Hypothalamus (tissue), 51 donors: ENCODE measurements around the gene VSX2.

Source experiments
- DNase-seq, 51 donors: peaks; one replicate each; lab custom pipeline; 2025; lab: John Stamatoyannopoulos, UW

The VSX2 gene

GRCh38 chr14:74238974-74239847, at the start of gene VSX2:
Gene VSX2 (plus strand): TSS chr14:74239449. CDS start chr14:74239562, 113 bp downstream.
- DNase-seq = no peak

DNA sequence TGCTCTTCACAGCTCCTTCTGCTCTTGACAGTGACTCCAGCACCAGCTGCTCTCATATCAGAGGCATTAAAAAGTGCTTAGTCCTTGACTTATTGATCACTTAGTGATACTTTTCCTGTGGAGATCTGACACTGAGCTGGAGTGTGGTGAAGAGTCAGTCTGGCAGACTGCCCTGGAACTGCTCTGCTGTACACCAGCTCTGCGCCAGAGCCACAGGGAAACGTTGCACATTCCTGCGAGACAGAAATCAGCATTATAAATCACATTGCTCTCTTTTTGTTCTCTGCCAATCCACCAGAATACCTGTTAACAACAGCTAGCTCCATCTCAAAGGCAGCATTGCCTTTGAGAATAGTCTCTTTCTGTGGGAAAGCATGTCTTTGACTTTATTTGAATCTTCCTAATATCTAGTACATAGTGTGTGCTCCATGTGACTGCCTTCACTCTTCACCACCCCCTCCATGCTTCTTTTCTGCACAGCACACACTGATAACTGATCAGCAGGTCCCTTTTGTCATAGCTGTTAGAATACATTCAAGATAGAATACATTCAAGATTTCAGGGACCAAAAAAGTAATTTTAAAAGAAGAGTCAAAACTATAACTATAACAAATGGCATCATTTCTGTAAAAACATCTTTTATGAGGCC, 48.2 kb upstream of the VSX2 start:
- DNase-seq = no peak

DNA sequence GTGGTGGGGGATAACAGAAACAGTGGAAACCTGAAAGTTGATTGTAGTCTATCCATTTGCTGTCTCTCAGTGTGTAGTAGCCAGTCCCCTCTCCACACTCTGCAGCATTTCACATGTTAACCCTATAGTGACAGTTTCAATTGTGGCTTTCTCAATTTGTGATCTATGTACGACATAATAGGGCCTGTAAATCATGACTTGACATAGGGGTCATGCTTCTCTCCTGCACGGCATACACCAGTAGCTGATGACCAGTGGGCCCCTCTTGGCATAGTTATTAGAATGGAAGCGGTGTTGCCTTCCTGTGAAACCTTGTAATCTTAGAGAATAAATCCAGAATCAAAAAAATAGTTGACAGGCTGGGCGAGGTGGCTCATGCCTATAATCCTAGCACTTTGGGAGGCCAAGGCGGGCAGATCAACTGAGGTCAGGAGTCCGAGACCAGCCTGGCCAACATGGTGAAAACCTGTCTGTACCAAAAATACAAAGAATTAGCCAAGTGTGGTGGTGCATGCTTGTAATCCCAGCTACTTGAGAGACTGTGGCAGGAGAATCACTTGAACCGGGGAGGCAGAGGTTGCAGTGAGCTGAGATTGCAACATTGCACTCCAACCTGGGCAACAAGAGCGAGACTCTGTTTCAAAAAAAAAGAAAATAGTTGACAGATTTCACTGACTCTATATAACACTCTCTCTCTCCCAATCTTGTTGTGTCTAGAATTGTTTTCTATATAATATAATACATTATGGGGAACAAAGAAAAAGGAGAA, 44.6 kb upstream of the VSX2 start:
- DNase-seq = no peak

DNA sequence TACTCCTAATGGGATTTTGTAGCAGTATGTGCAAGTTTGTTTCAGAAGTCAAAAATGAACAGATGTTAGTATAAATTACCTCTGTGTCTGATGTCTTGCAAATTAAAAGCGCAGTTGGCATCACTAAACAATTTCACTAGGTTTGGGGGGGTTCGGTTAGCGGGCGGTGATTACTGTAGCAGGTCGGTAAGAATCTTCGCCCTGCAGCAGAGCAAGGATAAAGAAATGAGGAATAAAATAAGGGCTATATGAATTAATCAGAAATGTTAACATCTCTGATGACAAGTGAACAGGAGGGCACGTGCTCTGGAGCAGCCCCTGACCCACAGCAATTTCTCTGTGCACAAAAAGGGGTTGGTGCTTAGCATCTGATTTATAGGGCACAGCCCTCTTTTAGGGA, 43.6 kb upstream of the VSX2 start:
- DNase-seq = no peak

GRCh38 chr14:74198441-74199234, 40.6 kb upstream of the VSX2 start:
- no peak for DNase-seq

DNA sequence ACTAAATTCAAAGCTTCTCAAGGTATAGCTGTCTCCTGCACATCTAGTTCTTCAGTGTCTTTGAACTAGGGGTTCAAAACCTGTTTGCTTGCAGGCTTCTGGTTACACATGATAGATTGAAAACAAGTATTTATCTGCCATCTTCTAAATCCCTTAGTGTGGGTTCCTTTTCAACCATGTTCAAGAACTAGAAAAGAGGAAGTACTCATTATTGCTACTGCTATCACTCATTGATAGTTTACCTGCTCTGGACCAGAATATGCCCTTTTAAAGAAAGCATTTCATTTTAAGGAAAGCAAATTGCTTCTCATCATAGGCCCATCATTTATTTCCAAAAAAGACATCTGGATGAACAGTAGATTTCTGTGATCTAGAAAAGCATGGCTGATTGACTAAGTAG, 37.1 kb upstream of the VSX2 start:
- no peak for DNase-seq

GRCh38 chr14:74203639-74204038, 35.6 kb upstream of the VSX2 start:
- DNase-seq = peak in 2 of 51 donors; percentile 7 to 23

DNA sequence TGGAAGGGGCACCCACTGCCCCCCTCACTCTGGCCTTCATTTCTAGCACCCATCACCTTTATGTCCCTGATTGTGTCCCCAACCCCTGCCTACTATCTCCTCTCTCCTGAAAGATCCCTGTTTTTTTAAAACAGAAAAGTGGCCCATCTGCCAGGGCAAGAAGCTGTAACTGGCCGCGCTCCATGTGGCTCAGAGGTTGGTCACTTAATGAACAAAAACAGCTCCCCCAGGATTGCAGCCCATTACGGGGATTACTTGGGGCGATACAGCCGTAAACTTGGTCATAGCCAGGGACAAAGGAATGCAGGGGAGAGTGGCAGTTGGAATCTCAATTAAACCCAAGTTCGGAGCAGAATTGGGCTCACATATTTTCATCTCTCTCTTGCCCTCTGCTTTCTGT, 34.8 kb upstream of the VSX2 start:
- DNase-seq = peak in 3 of 51 donors; percentile 4 to 9 (median 7)

- DNase-seq = no peak
These were observed 33.4 kb upstream of the VSX2 start for GRCh38 chr14:74205882-74206281.

DNA sequence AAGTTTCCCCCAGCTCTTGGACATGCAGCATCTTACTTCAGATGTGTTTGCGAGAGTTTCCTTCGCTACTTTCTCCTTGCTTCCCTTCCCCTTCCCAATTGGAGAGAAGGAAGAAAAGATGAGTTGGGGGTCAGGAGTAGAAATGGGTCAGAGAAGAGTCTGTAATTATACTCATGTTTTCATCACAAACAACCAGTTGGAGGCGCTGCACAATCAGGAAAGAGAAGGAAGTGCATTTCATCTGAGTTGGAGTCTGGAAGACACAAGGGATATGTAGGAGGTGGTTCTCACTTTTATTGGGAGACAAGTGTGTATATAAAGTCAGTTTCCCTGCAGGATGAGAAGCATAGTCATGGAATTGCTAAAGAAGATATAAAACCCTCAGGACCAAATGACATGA, 31.3 kb upstream of the VSX2 start:
- no peak for DNase-seq

GRCh38 chr14:74208642-74209041, 30.6 kb upstream of the VSX2 start:
- no peak for DNase-seq

- DNase-seq = no peak
These were observed 27.2 kb upstream of the VSX2 start for GRCh38 chr14:74211945-74212580.

DNA sequence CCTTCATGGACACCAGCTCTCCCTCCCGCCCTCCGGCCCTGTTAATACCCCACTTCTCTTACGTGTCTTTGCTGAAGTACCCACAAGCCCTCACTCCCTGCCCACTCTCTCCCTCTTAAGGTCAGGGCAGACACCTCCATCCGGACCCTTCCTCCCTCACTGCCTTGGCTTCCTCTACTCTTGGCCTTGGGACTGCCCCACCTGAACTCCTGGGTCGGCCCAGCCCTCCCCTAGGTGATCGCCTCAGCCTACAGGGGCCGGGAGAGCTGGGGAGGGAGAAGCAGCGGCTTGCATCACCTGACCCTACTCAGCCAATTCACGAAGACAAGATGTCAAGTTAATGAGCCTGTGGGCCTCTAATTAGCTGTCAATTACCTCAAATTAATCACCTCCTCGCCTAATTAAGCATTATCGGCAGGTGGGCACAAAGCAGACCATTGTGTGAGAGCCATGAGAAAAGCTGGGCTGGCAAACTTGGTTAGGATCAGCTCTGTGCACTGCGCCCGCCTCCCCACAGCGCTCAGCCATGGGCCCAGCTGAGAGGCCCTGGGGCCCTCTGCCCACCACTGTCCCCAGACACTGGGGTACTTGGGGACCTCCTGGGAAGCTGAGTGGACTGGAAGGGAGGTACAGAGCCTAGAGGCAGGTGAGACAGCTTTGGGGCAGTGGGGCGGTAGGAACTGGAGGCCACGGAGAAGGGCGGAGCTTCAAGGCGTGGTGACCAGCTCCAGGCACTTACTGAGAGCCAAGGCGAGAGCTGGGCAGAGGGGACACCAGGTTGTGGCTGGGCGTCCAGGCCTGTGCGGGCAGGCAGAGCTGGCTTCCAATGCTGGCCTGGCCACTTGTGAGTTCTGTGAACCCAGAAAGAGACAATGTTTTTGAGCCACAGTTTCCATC, 25.1 kb upstream of the VSX2 start:
- DNase-seq = no peak

- no peak for DNase-seq
These were observed 22.6 kb upstream of the VSX2 start for GRCh38 chr14:74216671-74217070.

DNA sequence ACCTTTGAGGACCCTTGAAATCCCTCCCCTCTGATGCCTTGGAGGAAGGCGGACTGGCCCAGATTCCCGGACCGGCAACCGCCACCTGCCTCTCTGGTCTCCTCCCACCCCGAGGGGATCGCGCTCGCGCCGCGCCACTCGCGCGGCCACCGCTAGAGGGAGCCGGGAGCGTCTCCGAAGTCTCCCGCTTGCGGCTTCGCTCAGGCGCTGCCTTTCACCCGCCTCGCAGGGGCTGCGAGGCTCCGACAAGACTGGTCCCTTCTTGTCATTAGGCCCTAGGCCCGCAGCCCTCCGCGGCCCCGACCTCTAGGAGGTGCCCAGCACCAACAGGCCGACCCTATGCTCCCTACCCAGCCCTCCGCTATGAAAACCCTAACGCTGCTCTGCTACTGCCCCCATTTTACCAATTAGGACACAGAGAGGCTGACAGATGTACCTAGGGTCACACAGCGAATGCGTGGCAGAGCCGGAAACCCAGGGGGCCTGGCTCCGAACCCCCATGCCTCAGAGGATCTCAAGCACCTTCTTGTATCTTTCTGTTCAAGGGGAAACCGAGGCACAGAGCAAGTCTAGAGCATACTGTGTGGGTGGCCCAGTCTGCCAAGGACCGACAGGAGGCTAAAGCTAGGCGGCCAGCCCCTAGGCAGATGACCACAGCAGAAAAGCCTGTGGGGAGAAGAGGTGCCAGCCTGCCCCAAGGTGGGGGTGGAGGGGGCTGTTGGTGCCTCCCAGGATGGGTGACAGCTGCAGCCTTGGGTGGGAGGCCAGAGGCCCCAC, 21.4 kb upstream of the VSX2 start:
- peak in 42 of 51 donors; percentile 1 to 76 (median 34) for DNase-seq

DNA sequence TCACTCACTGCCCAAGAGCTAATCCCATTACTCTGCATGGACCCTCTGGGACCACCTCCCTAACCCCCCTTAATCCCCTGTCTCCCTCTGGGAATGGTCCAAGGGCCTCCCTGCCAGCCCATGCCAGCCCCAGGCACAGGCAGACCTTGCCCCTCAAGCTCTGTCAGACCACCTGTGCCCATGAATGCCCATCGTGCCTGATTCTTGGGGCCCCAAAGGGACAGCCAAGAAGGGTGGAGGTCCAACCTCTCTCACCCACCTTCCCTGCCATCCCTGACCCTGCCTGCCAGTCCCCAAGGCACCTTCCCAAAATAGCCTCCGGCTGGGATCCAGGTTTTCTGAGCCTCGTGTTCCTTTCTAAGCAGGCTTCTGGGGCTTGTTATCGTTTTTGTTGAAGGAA, 20.8 kb upstream of the VSX2 start:
- no peak for DNase-seq

DNA sequence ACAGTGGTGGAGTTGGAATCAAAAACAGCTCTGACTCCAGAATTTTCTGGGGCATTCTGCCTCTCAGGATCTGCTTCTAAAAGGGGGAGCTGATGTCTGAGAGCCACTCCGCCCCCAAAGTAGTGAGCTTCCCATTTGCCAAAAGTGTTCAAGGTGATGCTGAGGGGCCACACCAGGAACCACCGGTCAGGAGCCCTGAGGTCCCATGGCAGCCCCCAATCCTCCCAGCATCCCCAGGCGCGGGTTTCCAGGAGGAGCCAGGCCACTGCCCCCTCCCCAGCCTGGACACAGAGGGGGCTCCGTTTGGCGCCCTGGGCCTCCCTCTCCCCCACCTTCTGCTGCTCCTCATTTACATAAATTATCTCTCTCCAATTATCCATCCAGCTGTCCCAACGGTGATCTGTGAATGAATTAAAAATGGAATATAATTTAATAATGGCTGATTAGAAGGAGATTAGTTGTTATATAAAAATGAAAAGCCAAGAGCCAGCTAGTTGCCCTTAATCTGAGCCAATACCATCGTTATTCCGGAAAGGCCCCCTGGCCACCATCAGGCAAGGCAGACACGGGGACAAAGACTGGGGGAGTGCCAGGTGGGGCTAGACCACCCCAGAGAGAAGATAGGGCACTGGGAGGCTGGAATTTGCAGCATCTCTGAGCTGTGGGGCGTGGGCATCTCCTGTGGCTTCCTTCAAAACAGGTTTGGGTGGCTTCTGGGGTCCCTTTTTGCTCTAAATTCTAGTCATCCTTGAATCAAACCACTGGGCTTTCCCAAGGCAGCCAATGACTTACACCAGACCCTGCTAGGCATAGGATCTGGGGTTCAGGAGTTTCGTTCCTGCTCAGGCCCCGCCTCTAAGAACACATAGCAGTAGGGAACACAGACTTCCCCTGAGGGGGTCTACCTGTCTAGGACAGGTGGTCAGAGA, 19.7 kb upstream of the VSX2 start:
- DNase-seq = no peak
